H1 (cell line): ENCODE data around the gene ARMC5. TPM values are rescaled to one million over a fixed set of nuclear protein-coding genes. Genes with fewer than 3 reads are reported as not detected.

Experiments
- CTCF ChIA-PET: fragments of 300-600 bp; sonication (Branson Sonifier 250); formaldehyde crosslinking; loops from one replicate; lab custom pipeline; 2021; ENCODE audit not compliant: partially characterized antibody; lab: Charles Lee
- POLR2A ChIA-PET: fragments of 300-600 bp; sonication (Branson Sonifier 250); formaldehyde crosslinking; loops from one replicate; lab custom pipeline; 2021; ENCODE audit warnings: inconsistent platforms; ENCODE audit not compliant: partially characterized antibody; lab: Charles Lee
- DNase-seq, 2 experiments: peaks; one replicate each; pipeline versions ENCODE4 v3.0.0 to v3.0.0-alpha.2; 2010 to 2022; ENCODE audit warnings: low spot score in 2 of 2, low read depth in 1 of 2, mixed read lengths in 1 of 2
- FAIRE-seq: peaks from 2 replicates; lab custom pipeline; 2011; peaks lifted over from hg19 to GRCh38; lab: Jason Lieb, UNC
- H2AFZ ChIP-seq: 2 replicates; pipeline ENCODE4 v1.8.1; 2012; ENCODE audit warnings: low read length, inconsistent platforms
- H2AK5ac ChIP-seq: 2 replicates; pipeline ENCODE4 v1.6.1; 2013; ENCODE audit warnings: low read depth, low read length
- H2BK120ac ChIP-seq: replicated peaks from 2 replicates; pipeline ENCODE3; 2013; ENCODE audit warnings: low read depth, low read length, inconsistent platforms
- H2BK12ac ChIP-seq: 2 replicates; pipeline ENCODE4 v1.6.1; 2013; ENCODE audit warnings: low read depth, low read length
- H2BK15ac ChIP-seq: 2 replicates; pipeline ENCODE4 v1.6.1; 2013; ENCODE audit warnings: low read length
- H2BK20ac ChIP-seq: 2 replicates; pipeline ENCODE4 v1.6.1; 2013; ENCODE audit warnings: low read length
- H2BK5ac ChIP-seq: 2 replicates; pipeline ENCODE4 v1.6.1; 2013; ENCODE audit warnings: low read depth, low read length
- H3K14ac ChIP-seq: 2 replicates; pipeline ENCODE4 v1.6.1; 2013; ENCODE audit warnings: inconsistent platforms; ENCODE audit not compliant: insufficient read length
- H3K18ac ChIP-seq: 2 replicates; pipeline ENCODE4 v1.6.1; 2013; ENCODE audit warnings: low read length; ENCODE audit errors: extremely low read depth
- H3K23ac ChIP-seq: 2 replicates; pipeline ENCODE4 v1.6.1; 2013; ENCODE audit warnings: inconsistent platforms; ENCODE audit not compliant: insufficient read length
- H3K23me2 ChIP-seq: 2 replicates; pipeline ENCODE4 v1.6.1; 2013; ENCODE audit warnings: low read depth, low read length
- H3K27ac ChIP-seq: 2 replicates; pipeline ENCODE4 v1.6.1; 2011; ENCODE audit warnings: low read depth, low read length, inconsistent platforms
- H3K27me3 ChIP-seq, 4 experiments: replicated peaks in 1 of 4; 1 replicate in 1 of 4; 2 replicates in 3 of 4; pipeline versions ENCODE4 v1.6.1 to v1.8.1; 2011 to 2013; ENCODE audit warnings: low read length in 3 of 4, mild to moderate bottlenecking in 3 of 4, inconsistent platforms in 2 of 4, mixed read lengths in 2 of 4, moderate library complexity in 1 of 4; ENCODE audit not compliant: control insufficient read depth in 3 of 4, insufficient read depth in 3 of 4; ENCODE audit errors: extremely low read depth in 1 of 4
- H3K36me3 ChIP-seq, 4 experiments: 2 replicates each; pipeline versions ENCODE4 v1.6.1 to v1.8.1; 2011 to 2013; ENCODE audit warnings: mild to moderate bottlenecking in 4 of 4, low read length in 3 of 4, moderate library complexity in 2 of 4, control low read depth in 1 of 4, inconsistent platforms in 1 of 4; ENCODE audit not compliant: insufficient read depth in 4 of 4, control insufficient read depth in 2 of 4
- H3K4ac ChIP-seq: replicated peaks from 2 replicates; pipeline ENCODE3; 2013; ENCODE audit warnings: low read length, low read depth, mixed read lengths, inconsistent platforms; ENCODE audit not compliant: insufficient read length
- H3K4me1 ChIP-seq, 4 experiments: replicated peaks in 1 of 4; 1 replicate in 1 of 4; 2 replicates in 3 of 4; pipeline versions ENCODE4 v1.6.1 to v1.8.1; 2011 to 2013; ENCODE audit warnings: low read length in 3 of 4, inconsistent platforms in 2 of 4, mixed read lengths in 1 of 4; ENCODE audit not compliant: insufficient read depth in 4 of 4, control insufficient read depth in 3 of 4
- H3K4me2 ChIP-seq, 2 experiments: 2 replicates each; pipeline versions ENCODE4 v1.6.1 to v1.8.1; 2011 to 2013; ENCODE audit warnings: low read depth in 2 of 2, low read length in 2 of 2, control low read depth in 1 of 2, inconsistent platforms in 1 of 2, mild to moderate bottlenecking in 1 of 2; ENCODE audit not compliant: insufficient read depth in 1 of 2
- H3K4me3 ChIP-seq, 4 experiments: fragments of 200-600, 300-600 bp in 1 of 4; sonication (generic), shearing (Covaris generic), sonication (Bioruptor Twin) in 1 of 4; 2 replicates each; pipeline versions ENCODE4 v1.5.1 to v1.8.1; 2011 to 2016; ENCODE audit warnings: low read length in 4 of 4, low read depth in 3 of 4, control low read depth in 2 of 4, inconsistent platforms in 2 of 4, mild to moderate bottlenecking in 2 of 4, mixed read lengths in 1 of 4, moderate library complexity in 1 of 4; ENCODE audit not compliant: insufficient read depth in 2 of 4; ENCODE audit errors: extremely low read depth in 1 of 4
- H3K56ac ChIP-seq: replicated peaks from 2 replicates; pipeline ENCODE3; 2013; ENCODE audit warnings: low read depth, mild to moderate bottlenecking, mixed read lengths, low read length, inconsistent platforms; ENCODE audit not compliant: insufficient read length
- H3K79me1 ChIP-seq: 2 replicates; pipeline ENCODE4 v1.6.1; 2013; ENCODE audit warnings: low read depth, low read length, control low read depth
- H3K79me2 ChIP-seq, 2 experiments: 2 replicates each; pipeline versions ENCODE4 v1.6.1 to v1.8.1; 2012 to 2013; ENCODE audit warnings: low read length in 2 of 2, mild to moderate bottlenecking in 2 of 2, inconsistent platforms in 1 of 2; ENCODE audit not compliant: insufficient read depth in 2 of 2, control insufficient read depth in 1 of 2
- H3K9ac ChIP-seq, 4 experiments: replicated peaks in 1 of 4; 1 replicate in 1 of 4; 2 replicates in 3 of 4; pipeline versions ENCODE4 v1.6.1 to v1.8.1; 2011 to 2013; ENCODE audit warnings: low read depth in 3 of 4, low read length in 3 of 4, control low read depth in 2 of 4, mild to moderate bottlenecking in 2 of 4, moderate library complexity in 2 of 4, inconsistent platforms in 1 of 4; ENCODE audit errors: extremely low read depth in 1 of 4
- H3K9me3 ChIP-seq, 2 experiments: 2 replicates each; pipeline versions ENCODE4 v1.6.1 to v1.8.1; 2012 to 2013; ENCODE audit warnings: mild to moderate bottlenecking in 2 of 2, moderate library complexity in 2 of 2, control low read depth in 1 of 2, inconsistent platforms in 1 of 2, low read depth in 1 of 2, low read length in 1 of 2, mixed read lengths in 1 of 2; ENCODE audit not compliant: insufficient read depth in 2 of 2
- H4K20me1 ChIP-seq, 2 experiments: replicated peaks in 1 of 2; 2 replicates each; pipeline versions ENCODE3 to v1.8.1; 2011 to 2013; ENCODE audit warnings: inconsistent platforms in 2 of 2, low read length in 2 of 2, mild to moderate bottlenecking in 1 of 2; ENCODE audit not compliant: insufficient read depth in 2 of 2, control insufficient read depth in 1 of 2
- H4K5ac ChIP-seq: 2 replicates; pipeline ENCODE4 v1.6.1; 2013; ENCODE audit warnings: low read length, low read depth, mixed read lengths, inconsistent platforms; ENCODE audit not compliant: insufficient read length
- H4K8ac ChIP-seq: 2 replicates; pipeline ENCODE4 v1.8.0; 2013; ENCODE audit warnings: mild to moderate bottlenecking, moderate library complexity, low read length, inconsistent platforms; ENCODE audit not compliant: insufficient read depth; ENCODE audit errors: extremely low read depth
- H4K91ac ChIP-seq: replicated peaks from 2 replicates; pipeline ENCODE3; 2013; ENCODE audit warnings: low read length, mixed read lengths, inconsistent platforms; ENCODE audit not compliant: insufficient read length
- ATF3 ChIP-seq: IDR thresholded peaks from 2 replicates; pipeline ENCODE4 v1.6.1; 2011; ENCODE audit warnings: low read depth, mild to moderate bottlenecking, low read length; ENCODE audit not compliant: insufficient read depth
- POLR2A ChIP-seq, 2 experiments: IDR thresholded peaks; 1 replicate in 1 of 2; 2 replicates in 1 of 2; pipeline ENCODE4 v1.6.1; 2011; ENCODE audit warnings: low read depth in 2 of 2, low read length in 2 of 2, mild to moderate bottlenecking in 2 of 2; ENCODE audit errors: control extremely low read depth in 1 of 2
- RFX5 ChIP-seq: IDR thresholded peaks from 2 replicates; pipeline ENCODE4 v1.6.1; 2011; ENCODE audit warnings: low read depth, low read length, improper control_type of control experiment, borderline replicate concordance
- SP2 ChIP-seq: IDR thresholded peaks from 2 replicates; pipeline ENCODE4 v1.6.1; 2012; ENCODE audit warnings: mild to moderate bottlenecking, low read length, inconsistent platforms
- WGBS, 2 experiments: shearing (Covaris generic) in 1 of 2; methylation state at CpG; one replicate each; pipeline versions ENCODE4 v1.1.6 to v1.1.7; 2013 to 2015; ENCODE audit warnings: low lambda C conversion rate in 2 of 2, mixed read lengths in 2 of 2, inconsistent platforms in 1 of 2, low coverage in 1 of 2, missing lambda C conversion rate in 1 of 2; ENCODE audit not compliant: insufficient replicate concordance in 2 of 2, insufficient coverage in 1 of 2, insufficient read length in 1 of 2; ENCODE audit errors: extremely low coverage in 1 of 2, missing lambda C conversion rate in 1 of 2; 5-methylcytosine and 5-hydroxymethylcytosine counted together
- polyA plus RNA-seq, 7 experiments: library from polyadenylated mRNA; depleted of rRNA in 3 of 7; stranded (reverse) in 5 of 7; unstranded in 2 of 7; fragments of >200 nt in 5 of 7; fragments of 200-250 nt in 2 of 7; gene quantifications; 1 replicate in 5 of 7; 2 replicates in 1 of 7; 4 replicates in 1 of 7; pipeline versions ENCODE4 v1.2.1 to v1.2.3, GENCODE V29; 2011 to 2013; ENCODE audit warnings: missing spikeins in 2 of 7, mixed read lengths in 2 of 7
- total RNA-seq: library from RNA; stranded (reverse); fragmentation: NEBNext Ultra II Directional; extraction: Animal tissue kit (Norgen Biotek cat#: 25700); gene quantifications from 2 replicates; pipeline ENCODE4 v1.2.1, GENCODE V29; 2021

Gene ARMC5
- total and polyA plus RNA-seq, 2 of the 8 experiments (the other 6 are each of a cell fraction or from before 2014, with no cell fraction given) = 7.8 to 8.7 TPM

- H4K8ac ChIP-seq = no peak overlapping the region
- no peak overlapping the region for H3K56ac ChIP-seq
- no peaks in the 10 kb centered on the region for H3K79me2 ChIP-seq
- no peak overlapping the region for H2BK20ac ChIP-seq
- WGBS, 2 experiments = 81% methylated on average over 3 of the region's 3 CpGs; no CpG with 5 or more reads in 1 of the 2 experiments
- no peak for DNase-seq
- H3K4me2 ChIP-seq = no peak overlapping the region
- H3K23me2 ChIP-seq = peaks cover 14% of the 10 kb centered on the region; the same call in 1 of the 2 replicates
- no peak overlapping the region for H2BK5ac ChIP-seq
- H3K9ac ChIP-seq = no peak overlapping the region
- no peak overlapping the region for H3K18ac ChIP-seq
- H3K23ac ChIP-seq = no peak overlapping the region
- no peak overlapping the region for H2AFZ ChIP-seq
- H4K5ac ChIP-seq = no peak overlapping the region
- H3K79me1 ChIP-seq = no peaks in the 10 kb centered on the region
- no peak overlapping the region for H2BK15ac ChIP-seq
- H3K27me3 ChIP-seq = peaks cover 2 to 44% (median 29%) of the 10 kb centered on the region in 4 experiments
- ChIA-PET POLR2A (interaction anchor here (1.2 to 6.0 kb wide), 5 partner anchors 9 to 50 kb away, joined by 3 to 40 read pairs (median 10); partner anchors contain the start of genes ARMC5 and RUSF1), CTCF (interaction anchor here (1.2 to 5.1 kb wide), 7 partner anchors 8 to 236 kb away, joined by 3 to 35 read pairs (median 7); partner anchors contain the start of gene ARMC5)
- H3K4me1 ChIP-seq = peaks cover 0 to 7% (median 1%) of the 10 kb centered on the region in 4 experiments; a peak in 4 of 7 replicates
- H4K91ac ChIP-seq = no peak overlapping the region
- H3K36me3 ChIP-seq = no peaks in the 10 kb centered on the region
- H2AK5ac ChIP-seq = no peak overlapping the region
- H3K14ac ChIP-seq = no peak overlapping the region
- H3K4ac ChIP-seq = no peak overlapping the region
- no peak overlapping the region for H3K4me3 ChIP-seq
- H3K9me3 ChIP-seq = no peaks in the 10 kb centered on the region
- peaks cover 0 to 2% of the 10 kb centered on the region in 2 experiments for H4K20me1 ChIP-seq
- H2BK120ac ChIP-seq = no peak overlapping the region
- TF ChIP-seq RFX5 = no peak
- no peak for TF ChIP-seq ATF3
- no peak for TF ChIP-seq POLR2A (IDR thresholded peaks at IDR 0.05; ENCODE audit: control extremely low read depth in 1 of 2, low read depth in 2 of 2, low read length in 2 of 2)
- no peak for TF ChIP-seq SP2
- H2BK12ac ChIP-seq = no peak overlapping the region
- no peak for FAIRE-seq
- no peak overlapping the region for H3K27ac ChIP-seq
These were observed 19.7 kb downstream of the ARMC5 start for GRCh38 chr16:31478956-31479355.
